GM19351 (cell line): ENCODE data around the gene FAM184B.

Experiments
- ATAC-seq: cut with Tn5 transposase; IDR thresholded peaks from one replicate; pipeline ENCODE4 v1.9.1; 2021; ENCODE audit warnings: mild to moderate bottlenecking, moderate library complexity; ENCODE audit not compliant: unreplicated experiment

The FAM184B gene

GRCh38 chr4:17778431-17778830, 3.0 kb downstream of the FAM184B start:
- ATAC-seq: no peak

GRCh38 chr4:17773135-17773698, 8.2 kb downstream of the FAM184B start:
- ATAC-seq: no peak

GRCh38 chr4:17771284-17771908, 10.0 kb downstream of the FAM184B start:
- ATAC-seq: no peak

GRCh38 chr4:17770845-17771244, 10.6 kb downstream of the FAM184B start:
- no peak for ATAC-seq

- ATAC-seq: no peak
These were observed 11.8 kb downstream of the FAM184B start for GRCh38 chr4:17769406-17770174.

GRCh38 chr4:17766826-17767458, 14.5 kb downstream of the FAM184B start:
- no peak for ATAC-seq

GRCh38 chr4:17765514-17766286, 15.7 kb downstream of the FAM184B start:
- no peak for ATAC-seq

GRCh38 chr4:17763931-17764330, 17.5 kb downstream of the FAM184B start:
- ATAC-seq: no peak

- ATAC-seq: no peak
These were observed 18.0 kb downstream of the FAM184B start for GRCh38 chr4:17763416-17763815.

- ATAC-seq: no peak
These were observed 18.7 kb downstream of the FAM184B start for GRCh38 chr4:17762726-17763125.

GRCh38 chr4:17761062-17761461, 20.4 kb downstream of the FAM184B start:
- ATAC-seq: no peak

GRCh38 chr4:17760626-17761025, 20.8 kb downstream of the FAM184B start:
- no peak for ATAC-seq

- ATAC-seq: no peak
These were observed 22.9 kb downstream of the FAM184B start for GRCh38 chr4:17758485-17758884.

- ATAC-seq: no peak
These were observed 23.8 kb downstream of the FAM184B start for GRCh38 chr4:17757621-17758020.

GRCh38 chr4:17753646-17754045, 27.8 kb downstream of the FAM184B start:
- no peak for ATAC-seq

GRCh38 chr4:17740702-17741101, 40.7 kb downstream of the FAM184B start:
- ATAC-seq: no peak

GRCh38 chr4:17736484-17736883, 44.9 kb downstream of the FAM184B start:
- ATAC-seq: no peak

- ATAC-seq: no peak
These were observed 54.5 kb downstream of the FAM184B start for GRCh38 chr4:17726911-17727310.

- no peak for ATAC-seq
These were observed 57.8 kb downstream of the FAM184B start for GRCh38 chr4:17723648-17724047.

GRCh38 chr4:17722356-17722700, 59.1 kb downstream of the FAM184B start:
- no peak for ATAC-seq
